RWPE1 (cell line): Measurements from ENCODE around the gene HTT.

Experiments
- CTCF ChIA-PET: fragments of 350-600 bp; sonication (Branson Sonifier 250); formaldehyde crosslinking; extraction: SDS; loops from one replicate; lab custom pipeline; 2021; lab: Yijun Ruan, JAX
- POLR2A ChIA-PET: fragments of 400-600 bp; formaldehyde crosslinking; extraction: SDS; loops from one replicate; lab custom pipeline; 2020; ENCODE audit warnings: antibody characterized with exemption; ENCODE audit not compliant: low non-redundant PET; lab: Yijun Ruan, JAX
- DNase-seq: peaks from one replicate; pipeline ENCODE4 v3.0.0; 2012; ENCODE audit warnings: low spot score
- H3K27ac ChIP-seq: fragments of 450-650 bp; 2 replicates; pipeline ENCODE4 v1.5.1; 2017
- TF ChIP-seq, protein P1 (sequence below): fragments of 450-650 bp; conservative IDR thresholded peaks from 2 replicates; pipeline ENCODE4 v1.5.1; 2017; ENCODE audit warnings: low read depth, mild to moderate bottlenecking

Gene HTT

DNA sequence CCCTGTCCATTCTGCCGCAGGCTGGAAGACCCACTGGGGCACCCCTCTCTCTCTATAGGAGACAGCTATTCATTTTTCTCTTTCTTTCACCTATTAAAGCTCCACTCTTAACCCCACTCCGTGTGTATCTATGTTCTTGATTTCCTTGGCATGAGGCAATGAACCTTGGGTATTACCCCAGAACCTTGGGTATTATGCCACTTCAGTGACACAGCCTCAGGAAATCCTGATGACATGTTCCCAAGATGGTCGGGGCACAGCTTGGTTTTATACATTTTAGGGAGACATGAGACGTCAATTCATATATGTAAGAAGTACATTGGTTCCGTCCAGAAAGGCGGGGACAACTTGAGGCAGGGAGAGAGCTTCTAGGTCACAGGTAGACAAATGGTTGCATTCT, 13.5 kb upstream of the HTT start:
- TF ChIP-seq, protein P1, sequence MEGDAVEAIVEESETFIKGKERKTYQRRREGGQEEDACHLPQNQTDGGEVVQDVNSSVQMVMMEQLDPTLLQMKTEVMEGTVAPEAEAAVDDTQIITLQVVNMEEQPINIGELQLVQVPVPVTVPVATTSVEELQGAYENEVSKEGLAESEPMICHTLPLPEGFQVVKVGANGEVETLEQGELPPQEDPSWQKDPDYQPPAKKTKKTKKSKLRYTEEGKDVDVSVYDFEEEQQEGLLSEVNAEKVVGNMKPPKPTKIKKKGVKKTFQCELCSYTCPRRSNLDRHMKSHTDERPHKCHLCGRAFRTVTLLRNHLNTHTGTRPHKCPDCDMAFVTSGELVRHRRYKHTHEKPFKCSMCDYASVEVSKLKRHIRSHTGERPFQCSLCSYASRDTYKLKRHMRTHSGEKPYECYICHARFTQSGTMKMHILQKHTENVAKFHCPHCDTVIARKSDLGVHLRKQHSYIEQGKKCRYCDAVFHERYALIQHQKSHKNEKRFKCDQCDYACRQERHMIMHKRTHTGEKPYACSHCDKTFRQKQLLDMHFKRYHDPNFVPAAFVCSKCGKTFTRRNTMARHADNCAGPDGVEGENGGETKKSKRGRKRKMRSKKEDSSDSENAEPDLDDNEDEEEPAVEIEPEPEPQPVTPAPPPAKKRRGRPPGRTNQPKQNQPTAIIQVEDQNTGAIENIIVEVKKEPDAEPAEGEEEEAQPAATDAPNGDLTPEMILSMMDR: no peak
- H3K27ac ChIP-seq: no peak overlapping the region
- no peak for DNase-seq
- CTCF ChIA-PET: no interaction called here
- POLR2A ChIA-PET: no interaction called here

GRCh38 chr4:3062471-3062870, 12.0 kb upstream of the HTT start:
- no peak for DNase-seq
- TF ChIP-seq, protein P1: no peak
- no peak overlapping the region for H3K27ac ChIP-seq
- CTCF ChIA-PET: interaction anchor here (0.6 kb wide), 1 partner anchor 1043 kb away, joined by 3 read pairs; no protein-coding TSS in a partner anchor
- POLR2A ChIA-PET: no interaction called here

DNA sequence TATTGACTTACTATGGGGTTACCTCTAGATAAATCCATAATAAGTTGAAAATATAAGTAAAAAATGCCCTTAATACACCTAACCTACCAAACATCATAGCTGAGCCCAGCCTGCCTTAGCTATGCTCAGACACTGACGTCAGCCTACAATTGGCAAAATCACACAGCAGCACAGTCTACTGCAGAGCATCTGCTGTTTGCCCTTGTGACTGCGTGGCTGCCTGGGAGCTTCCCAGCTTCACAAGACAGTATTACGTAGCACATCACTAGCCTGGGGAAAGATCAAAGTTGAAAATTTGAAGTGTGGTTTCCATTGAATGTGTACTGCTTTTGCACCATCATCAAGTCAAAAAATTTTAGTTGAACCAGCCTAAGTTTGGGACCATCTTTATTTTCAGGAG, 8.9 kb upstream of the HTT start:
- CTCF ChIA-PET: no interaction called here
- POLR2A ChIA-PET: no interaction called here
- TF ChIP-seq, protein P1: no peak
- no peak for DNase-seq
- no peak overlapping the region for H3K27ac ChIP-seq

GRCh38 chr4:3066836-3067400, 7.6 kb upstream of the HTT start:
- POLR2A ChIA-PET: no interaction called here
- no peak overlapping the region for H3K27ac ChIP-seq
- DNase-seq: no peak
- CTCF ChIA-PET: no interaction called here
- TF ChIP-seq, protein P1: no peak

- no peak for DNase-seq
- TF ChIP-seq, protein P1: no peak
- CTCF ChIA-PET: no interaction called here
- POLR2A ChIA-PET: no interaction called here
- H3K27ac ChIP-seq: no peak overlapping the region
Observed at GRCh38 chr4:3067473-3068001, 6.9 kb upstream of the HTT start.

- CTCF ChIA-PET: interaction anchor here (0.6 kb wide), 1 partner anchor 40 kb away, joined by 5 read pairs; no protein-coding TSS in a partner anchor
- TF ChIP-seq, protein P1: no peak
- H3K27ac ChIP-seq: no peak overlapping the region
Observed at GRCh38 chr4:3069661-3070199, 4.8 kb upstream of the HTT start.

More at GRCh38 chr4:3069661-3070199, 4.8 kb upstream of the HTT start:
- POLR2A ChIA-PET: no interaction called here
- DNase-seq: no peak
